ENCODE data around the gene BEX4. TPM values are rescaled to one million over a fixed set of nuclear protein-coding genes. Genes with fewer than 3 reads are reported as not detected.

BEX4 gene
- total RNA-seq, 1 donor from 2014 or later, result 57.0 TPM

GRCh38 chrX:103256651-103257050, 41.7 kb downstream of the BEX4 start:
- Mint-ChIP-seq H3K4me3 (no peak overlapping the region), H3K27ac (no peak overlapping the region), H3K9me3 (no peaks in the 10 kb centered on the region), H3K4me1 (ENCODE audit: unreplicated experiment) (peaks cover 14% of the 10 kb centered on the region), H3K27me3 (no peaks in the 10 kb centered on the region), H3K36me3 (peaks cover 17% of the 10 kb centered on the region)
- TF ChIP-seq CTCF (conservative IDR thresholded peaks at IDR 0.05), result no peak
- no peak for DNase-seq (ENCODE audit: extremely low spot score, unreplicated experiment)

- H3K4me3 Mint-ChIP-seq, result no peak overlapping the region
- DNase-seq (ENCODE audit: extremely low spot score, unreplicated experiment), result no peak
- H3K9me3 Mint-ChIP-seq, result no peaks in the 10 kb centered on the region
- H3K36me3 Mint-ChIP-seq, result peaks cover 12% of the 10 kb centered on the region
- H3K27ac Mint-ChIP-seq, result no peak overlapping the region
- H3K27me3 Mint-ChIP-seq, result no peaks in the 10 kb centered on the region
- TF ChIP-seq CTCF (conservative IDR thresholded peaks at IDR 0.05), result no peak
- H3K4me1 Mint-ChIP-seq (ENCODE audit: unreplicated experiment), result peaks cover 8% of the 10 kb centered on the region
Observed at GRCh38 chrX:103258275-103258674, 43.4 kb downstream of the BEX4 start.

Other genes starting within 250 kb of the BEX4 start
- gene BEX1, start 150.9 kb upstream of the BEX4 start, total RNA-seq (ENCODE audit: low replicate concordance), result 61.9 and 67.8 TPM in 2 replicates
- 0.19 and 0.27 TPM in 2 replicates for gene NXF3, start 122.0 kb upstream of the BEX4 start, total RNA-seq (ENCODE audit: low replicate concordance)
- gene TCEAL8, start 40.0 kb downstream of the BEX4 start, total RNA-seq (ENCODE audit: low replicate concordance), result 61.8 and 99.8 TPM in 2 replicates
- 0.71 TPM in 1 of 2 replicates, not detected in the other for gene TCEAL5, start 61.6 kb downstream of the BEX4 start, total RNA-seq (ENCODE audit: low replicate concordance)
- 24.3 and 39.4 TPM in 2 replicates for gene BEX2, start 95.9 kb downstream of the BEX4 start, total RNA-seq (ENCODE audit: low replicate concordance)
- gene TCEAL7, start 115.1 kb downstream of the BEX4 start, total RNA-seq (ENCODE audit: low replicate concordance), result 6.2 and 16.4 TPM in 2 replicates
- 43.1 and 64.1 TPM in 2 replicates for gene TCEAL9, start 141.4 kb downstream of the BEX4 start, total RNA-seq (ENCODE audit: low replicate concordance)
- 194 and 251 TPM in 2 replicates for gene BEX3, start 161.4 kb downstream of the BEX4 start, total RNA-seq (ENCODE audit: low replicate concordance)